Keratinocyte (primary cell): ENCODE measurements around the gene NSUN4. TPM values are rescaled to one million over a fixed set of nuclear protein-coding genes. Genes with fewer than 3 reads are reported as not detected.

Experiments used
- DNase-seq: peaks from one replicate; pipeline ENCODE4 v3.0.0-alpha.2; 2011; ENCODE audit warnings: low read depth, missing footprints, low spot score
- FAIRE-seq: peaks from 2 replicates; lab custom pipeline; 2011; peaks lifted over from hg19 to GRCh38; lab: Jason Lieb, UNC
- H2AFZ ChIP-seq: 2 replicates; pipeline ENCODE4 v1.6.0; 2012; ENCODE audit warnings: low read length, control low read depth, inconsistent platforms; ENCODE audit not compliant: control insufficient read depth
- H3K27ac ChIP-seq: 2 replicates; pipeline ENCODE4 v1.5.1; 2011; ENCODE audit warnings: low read length; ENCODE audit not compliant: control insufficient read depth, insufficient read depth
- H3K27me3 ChIP-seq: 3 replicates; pipeline ENCODE4 v1.6.0; 2011; ENCODE audit warnings: low read length; ENCODE audit not compliant: control insufficient read depth, insufficient read depth; ENCODE audit errors: extremely low read depth
- H3K36me3 ChIP-seq, 2 experiments: 2 replicates in 1 of 2; 3 replicates in 1 of 2; pipeline ENCODE4 v1.5.1; 2011; ENCODE audit warnings: low read length in 2 of 2, mild to moderate bottlenecking in 1 of 2; ENCODE audit not compliant: control insufficient read depth in 2 of 2, insufficient read depth in 2 of 2; ENCODE audit errors: extremely low read depth in 1 of 2
- H3K4me1 ChIP-seq: 3 replicates; pipeline ENCODE4 v1.5.1; 2011; ENCODE audit warnings: low read length; ENCODE audit not compliant: control insufficient read depth, insufficient read depth; ENCODE audit errors: extremely low read depth
- H3K4me2 ChIP-seq: 3 replicates; pipeline ENCODE4 v1.6.0; 2011; ENCODE audit warnings: low read depth, low read length; ENCODE audit not compliant: control insufficient read depth, insufficient read depth; ENCODE audit errors: extremely low read depth
- H3K4me3 ChIP-seq, 3 experiments: fragments of 200-600 bp in 1 of 3; sonication (generic) in 1 of 3; 2 replicates in 2 of 3; 3 replicates in 1 of 3; pipeline ENCODE4 v1.5.1; 2011 to 2016; ENCODE audit warnings: low read length in 3 of 3, mild to moderate bottlenecking in 3 of 3, control low read depth in 2 of 3, inconsistent platforms in 1 of 3, low read depth in 1 of 3, mixed read lengths in 1 of 3, mixed run types in 1 of 3, moderate library complexity in 1 of 3; ENCODE audit not compliant: control insufficient read depth in 2 of 3, insufficient read depth in 2 of 3; ENCODE audit errors: extremely low read depth in 1 of 3
- H3K79me2 ChIP-seq: 2 replicates; pipeline ENCODE4 v1.6.0; 2012; ENCODE audit warnings: low read length; ENCODE audit not compliant: control insufficient read depth, insufficient read depth
- H3K9ac ChIP-seq: 3 replicates; pipeline ENCODE4 v1.6.0; 2011; ENCODE audit warnings: low read length; ENCODE audit not compliant: control insufficient read depth, insufficient read depth; ENCODE audit errors: extremely low read depth
- H3K9me1 ChIP-seq: 3 replicates; pipeline ENCODE4 v1.6.0; 2011; ENCODE audit warnings: low read length; ENCODE audit not compliant: control insufficient read depth, insufficient read depth; ENCODE audit errors: extremely low read depth
- H3K9me3 ChIP-seq: 2 replicates; pipeline ENCODE4 v1.5.1; 2012; ENCODE audit warnings: low read depth, low read length; ENCODE audit not compliant: control insufficient read depth
- H4K20me1 ChIP-seq: 3 replicates; pipeline ENCODE4 v1.6.0; 2011; ENCODE audit warnings: low read length; ENCODE audit not compliant: control insufficient read depth, insufficient read depth; ENCODE audit errors: extremely low read depth
- CTCF ChIP-seq, 3 experiments: IDR thresholded peaks in 1 of 3; conservative IDR thresholded peaks in 1 of 3; optimal IDR thresholded peaks in 1 of 3; 2 replicates in 2 of 3; 3 replicates in 1 of 3; pipeline versions ENCODE3 to v1.5.1; 2011; ENCODE audit warnings: low read length in 3 of 3, mild to moderate bottlenecking in 3 of 3, moderate library complexity in 2 of 3, control low read depth in 1 of 3, inconsistent platforms in 1 of 3; ENCODE audit not compliant: insufficient read depth in 2 of 3; ENCODE audit errors: extremely low read depth in 1 of 3
- EZH2 ChIP-seq: IDR thresholded peaks from one replicate; pipeline ENCODE4 v1.6.1; 2012; ENCODE audit warnings: inconsistent platforms, mild to moderate bottlenecking, low read length, moderate library complexity
- dilution Hi-C: fragments of 300-500 bp; cut with MboI; formaldehyde crosslinking; loops from one replicate; pipeline ENCODE4 v1.7.0; 2020; ENCODE audit warnings: low sequenced_read_pairs; ENCODE audit not compliant: extremely low pct_ligation_motif_present
- polyA plus RNA-seq, 5 experiments: library from polyadenylated mRNA; depleted of rRNA in 3 of 5; stranded (reverse) in 3 of 5; stranded (forward) in 1 of 5; unstranded in 1 of 5; fragments of >200 nt; gene quantifications; 1 replicate in 1 of 5; 2 replicates in 3 of 5; 3 replicates in 1 of 5; pipeline versions ENCODE4 v1.2.1 to v1.2.3, GENCODE V29; 2011 to 2012; ENCODE audit warnings: missing spikeins in 2 of 5, low read depth in 1 of 5, low replicate concordance in 1 of 5

NSUN4 gene
- polyA plus RNA-seq, 1 donor (not counting 4 experiments of a cell fraction or from before 2014, with no cell fraction given) = 26.3 TPM

GRCh38 chr1:46368791-46369190 lies 28.2 kb downstream of the NSUN4 start:
- H3K4me3 ChIP-seq = no peak overlapping the region
- H2AFZ ChIP-seq = no peak overlapping the region
- H3K79me2 ChIP-seq = no peaks in the 10 kb centered on the region
- no peaks in the 10 kb centered on the region for H4K20me1 ChIP-seq
- no peaks in the 10 kb centered on the region for H3K9me3 ChIP-seq
- H3K9ac ChIP-seq = no peak overlapping the region
- H3K27ac ChIP-seq = no peak overlapping the region
- no peaks in the 10 kb centered on the region for H3K27me3 ChIP-seq
- no peak for FAIRE-seq
- peaks cover 2 to 4% of the 10 kb centered on the region in 2 experiments for H3K36me3 ChIP-seq
- no peaks in the 10 kb centered on the region for H3K9me1 ChIP-seq
- no peak overlapping the region for H3K4me2 ChIP-seq
- no peak for DNase-seq
- TF ChIP-seq EZH2 (no peak), CTCF (optimal IDR thresholded peaks at IDR 0.05 in 1 of 3, IDR thresholded peaks at IDR 0.05 in 1 of 3, conservative IDR thresholded peaks at IDR 0.05 in 1 of 3; ENCODE audit: extremely low read depth in 1 of 3, insufficient read depth in 2 of 3, low read length in 3 of 3) (no peak)
- H3K4me1 ChIP-seq = peaks cover 12% of the 10 kb centered on the region
- dilution Hi-C loops = no loop called here

GRCh38 chr1:46369542-46370213 lies 29.1 kb downstream of the NSUN4 start:
- no peak overlapping the region for H3K9ac ChIP-seq
- H3K36me3 ChIP-seq = peaks cover 0 to 2% of the 10 kb centered on the region in 2 experiments
- no peak for DNase-seq
- peaks cover 12% of the 10 kb centered on the region for H3K4me1 ChIP-seq
- no peak overlapping the region for H3K4me2 ChIP-seq
- TF ChIP-seq EZH2 (no peak), CTCF (optimal IDR thresholded peaks at IDR 0.05 in 1 of 3, IDR thresholded peaks at IDR 0.05 in 1 of 3, conservative IDR thresholded peaks at IDR 0.05 in 1 of 3; ENCODE audit: extremely low read depth in 1 of 3, insufficient read depth in 2 of 3, low read length in 3 of 3) (no peak)
- no peaks in the 10 kb centered on the region for H3K27me3 ChIP-seq
- no peak for FAIRE-seq
- peak overlapping the region; percentile 34 for H2AFZ ChIP-seq
- no peaks in the 10 kb centered on the region for H3K79me2 ChIP-seq
- no peaks in the 10 kb centered on the region for H3K9me3 ChIP-seq
- H3K4me3 ChIP-seq = no peak overlapping the region
- dilution Hi-C loops = no loop called here
- no peaks in the 10 kb centered on the region for H4K20me1 ChIP-seq
- H3K9me1 ChIP-seq = no peaks in the 10 kb centered on the region
- peak overlapping the region; percentile 6 for H3K27ac ChIP-seq
